Loucy (cell line): ENCODE measurements around the gene STPG3.

Source experiments
- H2AFZ ChIP-seq: fragments of 200-600 bp; sonication (generic); 2 replicates; pipeline ENCODE4 v1.6.0; 2016; ENCODE audit warnings: antibody characterized with exemption, mild to moderate bottlenecking, low read length, moderate library complexity
- H3F3A ChIP-seq: fragments of 200-600 bp; 2 replicates; pipeline ENCODE4 v1.6.0; 2016; ENCODE audit warnings: antibody characterized with exemption, low read depth, mild to moderate bottlenecking
- H3K27me3 ChIP-seq: fragments of 200-600 bp; sonication (generic); 2 replicates; pipeline ENCODE4 v1.6.1; 2014; ENCODE audit warnings: low read length, mild to moderate bottlenecking; ENCODE audit not compliant: insufficient read depth, poor library complexity, severe bottlenecking
- H3K36me3 ChIP-seq: fragments of 200-600 bp; sonication (generic); 2 replicates; pipeline ENCODE4 v1.6.1; 2016; ENCODE audit warnings: low read length; ENCODE audit not compliant: insufficient read depth
- H3K4me1 ChIP-seq: fragments of 200-600 bp; sonication (generic); 2 replicates; pipeline ENCODE4 v1.5.1; 2014; ENCODE audit warnings: low read length, mild to moderate bottlenecking; ENCODE audit not compliant: insufficient read depth, poor library complexity, severe bottlenecking
- H3K4me2 ChIP-seq: fragments of 200-600 bp; sonication (generic); 2 replicates; pipeline ENCODE4 v1.6.0; 2014; ENCODE audit warnings: antibody characterized with exemption, low read length, low read depth, mild to moderate bottlenecking; ENCODE audit not compliant: poor library complexity, severe bottlenecking
- H3K4me3 ChIP-seq: fragments of 200-600 bp; sonication (generic); 2 replicates; pipeline ENCODE4 v1.5.1; 2014; ENCODE audit warnings: low read length, mild to moderate bottlenecking, mixed read lengths; ENCODE audit not compliant: poor library complexity, severe bottlenecking
- H3K79me2 ChIP-seq: fragments of 200-600 bp; sonication (generic); 2 replicates; pipeline ENCODE4 v1.6.1; 2014; ENCODE audit warnings: low read length; ENCODE audit not compliant: insufficient read depth
- H3K9ac ChIP-seq: fragments of 200-600 bp; sonication (generic); 2 replicates; pipeline ENCODE4 v1.6.0; 2014; ENCODE audit warnings: mild to moderate bottlenecking, low read depth, low read length, moderate library complexity; ENCODE audit not compliant: poor library complexity, severe bottlenecking
- H3K9me2 ChIP-seq: fragments of 200-600 bp; sonication (generic); replicated peaks from 2 replicates; pipeline ENCODE4 v1.6.1; 2016; ENCODE audit warnings: low read depth, low read length, mixed read lengths
- H3K9me3 ChIP-seq: fragments of 200-600 bp; sonication (generic); 2 replicates; pipeline ENCODE4 v1.6.1; 2014; ENCODE audit warnings: mild to moderate bottlenecking, antibody characterized with exemption, low read length, low read depth; ENCODE audit not compliant: insufficient read depth
- H4K20me1 ChIP-seq: fragments of 200-600 bp; sonication (generic); 2 replicates; pipeline ENCODE4 v1.6.0; 2014; ENCODE audit warnings: antibody characterized with exemption, low read length, mild to moderate bottlenecking; ENCODE audit not compliant: insufficient read depth, poor library complexity, severe bottlenecking
- EZH2phosphoT487 ChIP-seq: fragments of 200-600 bp; IDR thresholded peaks from 2 replicates; pipeline ENCODE4 v1.6.1; 2018; ENCODE audit warnings: antibody characterized with exemption, mild to moderate bottlenecking, moderate library complexity, borderline replicate concordance
- TF ChIP-seq, protein P1 (sequence below): fragments of 200-600 bp; sonication (generic); conservative IDR thresholded peaks from 2 replicates; pipeline ENCODE4 v1.5.1; 2014; ENCODE audit warnings: mild to moderate bottlenecking, antibody characterized with exemption, low read length

The STPG3 gene

DNA sequence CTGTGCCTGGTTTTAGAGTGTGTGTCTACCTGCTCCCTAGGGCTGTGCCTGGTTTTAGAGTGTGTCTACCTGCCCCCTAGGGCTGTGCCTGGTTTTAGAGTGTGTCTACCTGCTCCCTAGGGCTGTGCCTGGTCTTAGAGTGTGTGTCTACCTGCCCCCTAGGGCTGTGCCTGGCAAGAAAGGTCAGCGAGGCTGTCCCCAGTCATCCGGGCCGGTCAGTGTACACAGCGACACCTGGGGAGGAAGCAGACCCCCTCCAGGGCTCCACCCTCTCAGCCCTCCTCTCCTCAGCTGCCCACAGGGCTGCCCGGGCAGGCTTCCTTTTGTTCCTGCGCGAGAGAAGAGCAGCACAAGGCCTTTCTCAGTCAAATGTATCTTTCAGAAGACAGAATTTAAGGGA, 46.9 kb downstream of the STPG3 start:
- no peak overlapping the region for H3K4me3 ChIP-seq
- H3K27me3 ChIP-seq: no peaks in the 10 kb centered on the region
- no peaks in the 10 kb centered on the region for H4K20me1 ChIP-seq

DNA sequence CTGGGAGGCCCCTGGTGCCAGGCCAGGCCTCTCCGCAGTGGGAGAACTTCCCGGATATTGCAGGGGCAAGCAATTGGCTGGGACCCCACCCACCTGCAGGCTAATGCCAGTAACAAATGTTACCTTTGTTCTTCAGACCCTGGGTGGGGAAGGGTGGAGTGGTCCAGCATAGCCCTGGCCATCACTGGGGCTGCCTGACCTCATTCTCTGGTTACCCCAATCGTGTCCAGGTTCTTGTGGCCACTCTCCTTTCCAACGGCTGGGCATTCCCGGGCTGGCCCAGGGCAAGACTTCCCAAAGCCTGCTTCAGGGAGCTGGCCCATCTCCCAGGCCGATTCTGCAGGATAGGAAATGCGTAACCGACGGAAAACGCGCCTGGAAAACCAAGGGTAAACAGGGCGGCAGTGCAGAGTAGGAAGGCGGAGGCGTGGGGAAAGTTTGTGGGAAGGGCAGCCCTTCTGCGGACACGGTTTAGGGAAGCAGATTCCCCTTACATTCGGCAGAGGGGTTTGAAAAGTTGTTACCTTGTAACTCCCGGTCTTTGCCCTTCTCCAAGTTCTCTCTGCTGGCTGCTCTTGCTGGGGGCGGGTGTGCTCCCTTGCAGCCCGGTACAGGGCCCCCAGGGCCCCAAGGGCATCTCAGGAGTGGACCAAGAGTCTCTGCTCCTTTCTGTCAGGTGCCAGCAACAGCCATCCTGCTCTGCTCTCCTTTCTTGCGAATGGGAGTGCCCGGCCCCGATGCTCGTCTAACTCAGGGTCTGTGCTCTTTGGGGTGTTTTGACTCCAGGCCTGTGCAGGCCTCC, 47.5 kb downstream of the STPG3 start:
- H3F3A ChIP-seq: no peaks in the 10 kb centered on the region
- H3K9me2 ChIP-seq: no peaks in the 10 kb centered on the region
- no peaks in the 10 kb centered on the region for H4K20me1 ChIP-seq
- TF ChIP-seq, protein P1, sequence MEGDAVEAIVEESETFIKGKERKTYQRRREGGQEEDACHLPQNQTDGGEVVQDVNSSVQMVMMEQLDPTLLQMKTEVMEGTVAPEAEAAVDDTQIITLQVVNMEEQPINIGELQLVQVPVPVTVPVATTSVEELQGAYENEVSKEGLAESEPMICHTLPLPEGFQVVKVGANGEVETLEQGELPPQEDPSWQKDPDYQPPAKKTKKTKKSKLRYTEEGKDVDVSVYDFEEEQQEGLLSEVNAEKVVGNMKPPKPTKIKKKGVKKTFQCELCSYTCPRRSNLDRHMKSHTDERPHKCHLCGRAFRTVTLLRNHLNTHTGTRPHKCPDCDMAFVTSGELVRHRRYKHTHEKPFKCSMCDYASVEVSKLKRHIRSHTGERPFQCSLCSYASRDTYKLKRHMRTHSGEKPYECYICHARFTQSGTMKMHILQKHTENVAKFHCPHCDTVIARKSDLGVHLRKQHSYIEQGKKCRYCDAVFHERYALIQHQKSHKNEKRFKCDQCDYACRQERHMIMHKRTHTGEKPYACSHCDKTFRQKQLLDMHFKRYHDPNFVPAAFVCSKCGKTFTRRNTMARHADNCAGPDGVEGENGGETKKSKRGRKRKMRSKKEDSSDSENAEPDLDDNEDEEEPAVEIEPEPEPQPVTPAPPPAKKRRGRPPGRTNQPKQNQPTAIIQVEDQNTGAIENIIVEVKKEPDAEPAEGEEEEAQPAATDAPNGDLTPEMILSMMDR: no peak
- TF ChIP-seq EZH2phosphoT487: no peak
- no peaks in the 10 kb centered on the region for H3K9me3 ChIP-seq
- H2AFZ ChIP-seq: no peak overlapping the region
- H3K36me3 ChIP-seq: no peaks in the 10 kb centered on the region
- no peaks in the 10 kb centered on the region for H3K4me1 ChIP-seq
- no peaks in the 10 kb centered on the region for H3K27me3 ChIP-seq
- H3K79me2 ChIP-seq: no peaks in the 10 kb centered on the region
- H3K9ac ChIP-seq: no peak overlapping the region
- no peak overlapping the region for H3K4me2 ChIP-seq
- H3K4me3 ChIP-seq: no peak overlapping the region

More for the DNA sequence above, 46.9 kb downstream of the STPG3 start:
- Histone ChIP-seq H3K4me1 (no peaks in the 10 kb centered on the region), H3K9ac (no peak overlapping the region), H3K9me3 (no peaks in the 10 kb centered on the region), H3F3A (no peaks in the 10 kb centered on the region), H3K9me2 (no peaks in the 10 kb centered on the region), H3K36me3 (no peaks in the 10 kb centered on the region), H2AFZ (no peak overlapping the region), H3K79me2 (no peaks in the 10 kb centered on the region), H3K4me2 (no peak overlapping the region)
- TF ChIP-seq, protein P1: no peak
- TF ChIP-seq EZH2phosphoT487: no peak

DNA sequence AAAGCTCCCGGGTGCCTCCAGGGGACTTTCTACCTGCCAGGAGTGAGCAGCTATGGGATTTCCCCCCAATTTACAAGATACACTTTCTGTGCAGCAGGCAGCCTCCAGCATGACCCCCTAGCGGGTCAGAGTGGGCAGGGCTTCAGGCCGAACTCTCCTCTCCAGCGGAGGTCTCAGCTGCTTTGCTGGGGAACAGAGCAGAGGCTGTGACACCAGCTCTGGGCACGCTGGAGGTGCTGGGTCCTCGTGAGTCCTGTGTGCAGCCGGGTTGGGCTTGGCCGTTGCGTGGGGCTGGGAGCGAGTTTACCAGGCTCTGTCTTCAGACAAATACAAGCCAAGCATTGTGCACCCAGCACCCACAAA, 48.1 kb downstream of the STPG3 start:
- Histone ChIP-seq H3K79me2 (no peaks in the 10 kb centered on the region), H3F3A (no peaks in the 10 kb centered on the region), H3K4me3 (no peak overlapping the region), H3K9ac (no peak overlapping the region), H2AFZ (no peak overlapping the region), H4K20me1 (no peaks in the 10 kb centered on the region), H3K4me2 (no peak overlapping the region), H3K4me1 (no peaks in the 10 kb centered on the region), H3K27me3 (no peaks in the 10 kb centered on the region), H3K9me3 (no peaks in the 10 kb centered on the region), H3K9me2 (no peaks in the 10 kb centered on the region), H3K36me3 (no peaks in the 10 kb centered on the region)
- no peak for TF ChIP-seq EZH2phosphoT487
- TF ChIP-seq, protein P1: no peak
